Osteocyte (in vitro differentiated cells): ENCODE measurements around the gene DNAJC30. TPM values are rescaled to one million over a fixed set of nuclear protein-coding genes. Genes with fewer than 3 reads are reported as not detected.

Experiments used
- DNase-seq: peaks from one replicate; pipeline ENCODE4 v3.0.0; 2021; ENCODE audit warnings: mixed read lengths; ENCODE audit not compliant: unreplicated experiment; ENCODE audit errors: extremely low spot score
- H3K27ac Mint-ChIP-seq: one replicate; pipeline ENCODE4 v1.8.0; 2021; ENCODE audit warnings: mild to moderate bottlenecking, mixed read lengths; ENCODE audit not compliant: unreplicated experiment
- H3K27me3 Mint-ChIP-seq: one replicate; pipeline ENCODE4 v1.8.0; 2021; ENCODE audit warnings: mixed read lengths; ENCODE audit not compliant: unreplicated experiment
- H3K36me3 Mint-ChIP-seq: one replicate; pipeline ENCODE4 v1.8.0; 2021; ENCODE audit warnings: mixed read lengths; ENCODE audit not compliant: unreplicated experiment
- H3K4me1 Mint-ChIP-seq: one replicate; pipeline ENCODE4 v1.8.0; 2021; ENCODE audit warnings: mixed read lengths; ENCODE audit not compliant: unreplicated experiment
- H3K4me3 Mint-ChIP-seq: one replicate; pipeline ENCODE4 v1.8.0; 2021; ENCODE audit warnings: mild to moderate bottlenecking, moderate library complexity, mixed read lengths; ENCODE audit not compliant: unreplicated experiment
- H3K9me3 Mint-ChIP-seq: one replicate; pipeline ENCODE4 v1.8.0; 2021; ENCODE audit warnings: mixed read lengths; ENCODE audit not compliant: unreplicated experiment
- total RNA-seq: library from RNA; stranded (reverse); gene quantifications from 2 replicates; pipeline ENCODE4 v1.2.1, GENCODE V29; 2021
- TF ChIP-seq, protein P1 (sequence below): fragments of 200-600 bp; sonication (generic); IDR thresholded peaks from 2 replicates; pipeline ENCODE4 v1.5.0; 2021; ENCODE audit warnings: antibody characterized with exemption, mild to moderate bottlenecking, moderate library complexity

Gene DNAJC30
- total RNA-seq, 1 donor from 2014 or later: 14.5 TPM

DNA sequence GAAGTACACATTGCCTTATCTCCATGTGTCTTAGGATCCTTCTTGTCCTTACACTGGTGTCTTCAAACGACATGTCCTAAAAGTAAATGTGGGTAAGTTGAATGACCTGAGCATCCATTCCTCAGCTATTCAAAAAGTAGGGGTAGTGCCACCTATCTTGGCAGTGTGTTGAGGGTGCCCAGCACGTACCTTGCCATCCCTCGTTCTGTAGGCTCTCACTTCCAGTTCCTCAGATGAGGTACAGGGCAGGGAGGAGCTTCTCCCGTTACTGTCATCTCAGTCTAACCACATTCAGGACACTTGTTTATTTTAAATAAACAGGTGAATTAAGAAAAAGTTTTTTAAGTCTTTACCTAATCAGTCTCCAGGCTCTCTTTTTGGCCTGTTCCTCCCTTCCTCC lies 13.1 kb upstream of the DNAJC30 start:
- TF ChIP-seq, protein P1, sequence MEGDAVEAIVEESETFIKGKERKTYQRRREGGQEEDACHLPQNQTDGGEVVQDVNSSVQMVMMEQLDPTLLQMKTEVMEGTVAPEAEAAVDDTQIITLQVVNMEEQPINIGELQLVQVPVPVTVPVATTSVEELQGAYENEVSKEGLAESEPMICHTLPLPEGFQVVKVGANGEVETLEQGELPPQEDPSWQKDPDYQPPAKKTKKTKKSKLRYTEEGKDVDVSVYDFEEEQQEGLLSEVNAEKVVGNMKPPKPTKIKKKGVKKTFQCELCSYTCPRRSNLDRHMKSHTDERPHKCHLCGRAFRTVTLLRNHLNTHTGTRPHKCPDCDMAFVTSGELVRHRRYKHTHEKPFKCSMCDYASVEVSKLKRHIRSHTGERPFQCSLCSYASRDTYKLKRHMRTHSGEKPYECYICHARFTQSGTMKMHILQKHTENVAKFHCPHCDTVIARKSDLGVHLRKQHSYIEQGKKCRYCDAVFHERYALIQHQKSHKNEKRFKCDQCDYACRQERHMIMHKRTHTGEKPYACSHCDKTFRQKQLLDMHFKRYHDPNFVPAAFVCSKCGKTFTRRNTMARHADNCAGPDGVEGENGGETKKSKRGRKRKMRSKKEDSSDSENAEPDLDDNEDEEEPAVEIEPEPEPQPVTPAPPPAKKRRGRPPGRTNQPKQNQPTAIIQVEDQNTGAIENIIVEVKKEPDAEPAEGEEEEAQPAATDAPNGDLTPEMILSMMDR: no peak
- no peak for DNase-seq
- Mint-ChIP-seq H3K9me3 (no peaks in the 10 kb centered on the region), H3K27ac (no peak overlapping the region), H3K36me3 (peaks cover 35% of the 10 kb centered on the region), H3K4me3 (no peak overlapping the region), H3K27me3 (no peaks in the 10 kb centered on the region), H3K4me1 (no peaks in the 10 kb centered on the region)

DNA sequence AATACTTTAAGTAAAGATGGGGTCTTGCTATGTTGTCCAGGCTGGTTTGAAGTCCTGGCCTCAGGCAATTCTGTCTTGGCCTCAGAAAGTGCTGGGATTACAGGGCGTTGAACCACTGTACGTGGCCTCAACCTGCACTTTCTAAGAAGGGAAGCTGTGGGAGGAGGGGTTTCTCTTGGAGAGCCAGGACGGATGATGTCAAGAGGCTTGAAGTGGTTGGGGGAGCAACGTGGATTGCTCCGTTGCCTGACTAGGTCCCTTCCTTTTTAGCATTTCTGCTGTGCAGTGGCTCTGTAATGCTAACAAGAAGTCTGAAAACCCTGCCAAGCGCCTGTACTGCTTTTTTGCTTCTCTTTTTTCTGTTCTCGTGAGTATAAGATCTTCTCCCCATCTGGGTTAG lies 7.4 kb upstream of the DNAJC30 start:
- Mint-ChIP-seq H3K36me3 (peaks cover 38% of the 10 kb centered on the region), H3K4me3 (no peak overlapping the region), H3K27ac (no peak overlapping the region), H3K9me3 (no peaks in the 10 kb centered on the region), H3K4me1 (no peaks in the 10 kb centered on the region), H3K27me3 (no peaks in the 10 kb centered on the region)
- DNase-seq: no peak
- TF ChIP-seq, protein P1: no peak

DNA sequence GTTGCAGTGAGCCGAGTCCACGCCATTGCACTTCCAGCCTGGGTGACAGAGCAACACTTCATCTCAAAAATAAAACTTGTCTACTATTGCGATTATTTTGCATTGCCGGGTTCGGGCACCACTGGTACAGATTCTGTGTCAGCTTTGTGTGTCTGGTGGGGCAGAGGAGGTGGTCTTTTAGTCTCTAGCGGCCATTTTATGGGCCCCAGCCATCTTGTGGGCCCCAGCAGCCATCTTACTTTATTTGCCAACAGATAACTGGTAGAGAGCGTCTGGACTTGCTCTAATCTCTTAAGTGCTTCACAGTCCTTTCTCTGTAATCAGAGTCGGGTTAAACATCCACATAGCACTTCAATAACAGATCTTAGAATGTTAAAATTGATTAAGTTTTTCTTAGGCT lies 5.0 kb upstream of the DNAJC30 start:
- peaks cover 29% of the 10 kb centered on the region for H3K36me3 Mint-ChIP-seq
- H3K27me3 Mint-ChIP-seq: no peaks in the 10 kb centered on the region
- H3K4me3 Mint-ChIP-seq: no peak overlapping the region
- no peak for DNase-seq
- no peaks in the 10 kb centered on the region for H3K9me3 Mint-ChIP-seq
- no peak overlapping the region for H3K27ac Mint-ChIP-seq
- TF ChIP-seq, protein P1: no peak
- peaks cover 8% of the 10 kb centered on the region for H3K4me1 Mint-ChIP-seq

DNA sequence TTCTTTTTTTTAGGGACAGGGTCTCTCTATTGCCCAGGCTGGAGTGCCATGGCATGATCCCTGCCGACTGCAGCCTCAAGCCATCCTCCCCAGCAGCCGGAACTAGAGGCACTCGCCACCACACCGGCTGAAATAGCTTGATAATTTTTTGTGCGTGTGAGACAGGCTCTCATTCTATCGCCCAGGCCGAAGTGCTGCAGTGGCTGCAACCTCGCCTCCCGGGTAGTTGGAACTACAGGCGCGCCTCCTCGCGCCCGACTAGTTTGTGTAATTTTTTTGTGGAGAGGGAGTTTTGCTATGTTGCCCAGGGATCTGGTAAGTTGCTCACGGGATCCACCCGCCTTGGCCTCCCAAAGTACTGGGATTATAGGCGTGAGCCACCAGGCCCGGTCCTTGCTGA lies 2.1 kb upstream of the DNAJC30 start:
- no peak for DNase-seq
- H3K4me1 Mint-ChIP-seq: peaks cover 30% of the 10 kb centered on the region
- no peaks in the 10 kb centered on the region for H3K27me3 Mint-ChIP-seq
- no peak overlapping the region for H3K27ac Mint-ChIP-seq
- peaks cover 18% of the 10 kb centered on the region for H3K36me3 Mint-ChIP-seq
- TF ChIP-seq, protein P1: no peak
- H3K9me3 Mint-ChIP-seq: no peaks in the 10 kb centered on the region
- H3K4me3 Mint-ChIP-seq: peak overlapping the region; percentile 55

DNA sequence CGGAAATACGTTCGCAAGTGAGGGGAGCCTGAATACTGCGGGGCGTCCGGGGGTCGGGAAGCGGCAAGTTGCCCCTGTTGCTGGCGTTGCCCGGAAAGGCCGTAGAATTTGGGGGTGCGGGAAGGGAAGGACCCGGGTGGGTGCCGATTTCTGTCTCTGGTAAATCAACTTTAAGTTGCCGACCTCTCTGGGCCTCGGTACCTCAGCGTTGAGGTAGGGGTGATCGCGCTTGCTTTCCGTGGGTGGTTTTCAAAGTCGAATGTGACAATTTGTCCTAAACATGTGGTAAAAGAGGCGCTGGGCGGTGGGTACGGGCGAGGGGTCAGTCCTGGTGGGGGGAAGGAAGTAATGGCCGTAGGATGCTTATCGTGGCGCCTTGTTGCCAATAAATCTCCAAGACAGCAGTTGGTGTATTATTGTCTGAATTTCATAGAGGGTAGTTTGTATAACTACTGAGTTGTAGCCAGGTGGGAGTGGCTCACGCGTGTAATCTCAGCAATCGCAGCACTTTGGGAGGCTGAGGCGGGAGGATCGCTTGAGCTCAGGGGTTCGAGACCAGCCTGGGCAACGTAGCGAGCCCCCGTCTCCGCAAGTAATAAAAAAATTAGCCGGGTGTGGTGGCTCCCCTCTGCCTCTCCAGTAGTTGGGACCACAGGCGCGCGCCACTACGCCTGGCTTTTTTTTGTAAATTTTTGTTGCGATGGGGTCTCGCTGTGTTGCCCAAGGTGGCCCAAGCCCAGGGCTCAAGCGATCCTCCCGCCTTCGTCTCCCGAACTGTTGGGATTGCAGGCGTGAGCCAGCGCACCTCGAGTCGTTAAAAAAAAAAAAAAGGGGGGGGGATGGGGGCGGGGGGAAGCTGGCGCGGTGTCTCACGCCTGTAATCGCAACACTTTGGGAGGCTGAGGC lies 788 bp upstream of the DNAJC30 start:
- Mint-ChIP-seq H3K4me1 (peaks cover 33% of the 10 kb centered on the region), H3K27ac (peak overlapping the region; percentile 95), H3K27me3 (no peaks in the 10 kb centered on the region), H3K36me3 (peaks cover 8% of the 10 kb centered on the region), H3K4me3 (peak overlapping the region; percentile 95), H3K9me3 (no peaks in the 10 kb centered on the region)
- no peak for DNase-seq
- TF ChIP-seq, protein P1: no peak
